Hepatocyte (in vitro differentiated cells): ENCODE measurements around the gene KRT37.

Experiments used
- CTCF ChIP-seq: fragments of 200-600 bp; sonication (generic); IDR thresholded peaks from 2 replicates; pipeline ENCODE4 v1.5.1; 2016; ENCODE audit warnings: antibody characterized with exemption, mild to moderate bottlenecking; ENCODE audit not compliant: poor library complexity
- EZH2 ChIP-seq: fragments of 200-600 bp; sonication (generic); IDR thresholded peaks from 2 replicates; pipeline ENCODE4 v1.6.1; 2016; ENCODE audit warnings: antibody characterized with exemption, mild to moderate bottlenecking, borderline replicate concordance
- EZH2phosphoT487 ChIP-seq: fragments of 200-600 bp; sonication (generic); IDR thresholded peaks from one replicate; pipeline ENCODE4 v1.6.1; 2018; ENCODE audit warnings: antibody characterized with exemption, mild to moderate bottlenecking, low read depth, moderate library complexity; ENCODE audit not compliant: unreplicated experiment, severe bottlenecking

DNA sequence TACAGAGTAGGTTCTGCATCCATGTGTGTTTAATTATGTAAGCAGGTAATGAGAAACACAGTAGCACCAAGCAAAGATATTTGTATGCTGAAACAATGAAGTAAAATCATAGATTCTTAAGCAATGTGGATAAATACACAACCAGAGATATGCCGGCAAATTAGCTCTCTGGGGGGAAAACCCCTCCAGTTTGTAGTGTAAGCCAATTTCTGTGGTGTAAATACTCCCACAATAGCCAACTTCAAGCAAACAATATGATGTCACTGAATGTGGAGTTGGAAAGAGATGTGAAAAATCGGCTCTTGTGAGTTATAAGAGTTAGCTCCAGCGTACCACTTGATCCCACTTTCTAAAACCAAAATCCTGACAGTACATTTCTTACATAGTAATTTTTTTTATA is 20.3 kb upstream of the KRT37 start:
- no peak for TF ChIP-seq CTCF
- no peak for TF ChIP-seq EZH2phosphoT487
- no peak for TF ChIP-seq EZH2
